HCT116 (cell line): ENCODE measurements around the gene TCERG1L.

ENCODE experiments used
- CTCF ChIP-seq, 3 experiments: fragments of 200-600 bp in 1 of 3; sonication (generic) in 1 of 3; IDR thresholded peaks in 2 of 3; conservative IDR thresholded peaks in 1 of 3; 2 replicates each; pipeline ENCODE4 v1.5.1; 2012 to 2017; ENCODE audit warnings: low read depth in 2 of 3, low read length in 2 of 3, antibody characterized with exemption in 1 of 3, borderline replicate concordance in 1 of 3, control low read depth in 1 of 3, mild to moderate bottlenecking in 1 of 3, mixed read lengths in 1 of 3, mixed run types in 1 of 3, moderate library complexity in 1 of 3; ENCODE audit not compliant: insufficient read depth in 1 of 3
- ELF1 ChIP-seq: IDR thresholded peaks from 2 replicates; pipeline ENCODE4 v1.6.1; 2012; ENCODE audit warnings: low read depth, borderline replicate concordance
- EZH2 ChIP-seq: fragments of 200-600 bp; sonication (generic); IDR thresholded peaks from 2 replicates; pipeline ENCODE4 v1.6.1; 2017; ENCODE audit warnings: antibody characterized with exemption, mixed run types
- FOSL1 ChIP-seq: IDR thresholded peaks from 2 replicates; pipeline ENCODE4 v1.6.1; 2012; ENCODE audit warnings: low read depth
- POLR2A ChIP-seq: IDR thresholded peaks from 2 replicates; pipeline ENCODE4 v1.7.0; 2011; ENCODE audit warnings: borderline replicate concordance; ENCODE audit not compliant: insufficient read depth, insufficient read length; ENCODE audit errors: extremely low read depth
- POLR2AphosphoS5 ChIP-seq: IDR thresholded peaks from 2 replicates; pipeline ENCODE4 v1.6.1; 2011; ENCODE audit warnings: mild to moderate bottlenecking, low read depth, low read length, moderate library complexity
- RAD21 ChIP-seq: IDR thresholded peaks from 2 replicates; pipeline ENCODE4 v1.6.1; 2012; ENCODE audit warnings: low read depth, mild to moderate bottlenecking
- REST ChIP-seq: IDR thresholded peaks from 2 replicates; pipeline ENCODE4 v1.6.1; 2012; ENCODE audit warnings: low read depth
- SIN3A ChIP-seq: IDR thresholded peaks from 2 replicates; pipeline ENCODE4 v1.6.1; 2012; ENCODE audit warnings: low read depth
- TCF7L2 ChIP-seq: IDR thresholded peaks from 2 replicates; pipeline ENCODE4 v1.7.0; 2011; ENCODE audit warnings: borderline replicate concordance, inconsistent platforms; ENCODE audit not compliant: insufficient read depth, insufficient read length; ENCODE audit errors: extremely low read depth
- YY1 ChIP-seq: IDR thresholded peaks from 2 replicates; pipeline ENCODE4 v1.6.1; 2011; ENCODE audit warnings: low read length, low read depth, moderate library complexity, mild to moderate bottlenecking; ENCODE audit not compliant: insufficient replicate concordance; ENCODE audit errors: extremely low read depth
- ZBTB33 ChIP-seq: IDR thresholded peaks from 2 replicates; pipeline ENCODE4 v1.6.1; 2011; ENCODE audit warnings: mild to moderate bottlenecking, low read length, moderate library complexity; ENCODE audit not compliant: insufficient replicate concordance; ENCODE audit errors: extremely low read depth
- ZFX ChIP-seq: fragments of 450-650 bp; IDR thresholded peaks from 2 replicates; pipeline ENCODE4 v1.6.1; 2017
- ZNF274 ChIP-seq: fragments of 200-500 bp; sonication (Bioruptor generic); IDR thresholded peaks from 2 replicates; pipeline ENCODE4 v1.6.1; 2014; ENCODE audit warnings: mild to moderate bottlenecking, low read depth, low read length, inconsistent platforms

- no peak for TF ChIP-seq EZH2
- no peak for TF ChIP-seq FOSL1
- TF ChIP-seq CTCF (IDR thresholded peaks at IDR 0.05 in 2 of 3, conservative IDR thresholded peaks at IDR 0.05 in 1 of 3; ENCODE audit: borderline replicate concordance in 1 of 3, insufficient read depth in 1 of 3, low read depth in 2 of 3, low read length in 2 of 3) = no peak
- TF ChIP-seq SIN3A = no peak
- TF ChIP-seq YY1 = no peak
- TF ChIP-seq POLR2AphosphoS5 = no peak
- TF ChIP-seq ZNF274 = no peak
- no peak for TF ChIP-seq POLR2A
- TF ChIP-seq ZBTB33 = no peak
- no peak for TF ChIP-seq REST
- no peak for TF ChIP-seq TCF7L2
- TF ChIP-seq ZFX = no peak
- no peak for TF ChIP-seq RAD21
- TF ChIP-seq ELF1 = no peak
Observed at GRCh38 chr10:131246089-131246488, 65.4 kb downstream of the TCERG1L start.
